GM23338 (cell line): ENCODE data around the gene ACO1. TPM values are rescaled to one million over a fixed set of nuclear protein-coding genes. Genes with fewer than 3 reads are reported as not detected.

Experiments used
- ATAC-seq: fragments of 200-7000 bp; cut with Tn5 transposase; 3 replicates; pipeline ENCODE4 v1.9.1; 2020
- DNase-seq: peaks from one replicate; pipeline ENCODE4 v3.0.0-alpha.2; 2015; ENCODE audit warnings: low spot score
- H2AFZ ChIP-seq: fragments of 200-600 bp; sonication (generic); 2 replicates; pipeline ENCODE4 v1.8.0; 2016; ENCODE audit warnings: antibody characterized with exemption, mild to moderate bottlenecking, moderate library complexity
- H3F3A ChIP-seq: fragments of 200-600 bp; sonication (generic); replicated peaks from 2 replicates; pipeline ENCODE4 v1.8.0; 2017; ENCODE audit warnings: antibody characterized with exemption, mixed run types, low read depth
- H3K27ac ChIP-seq: fragments of 200-600 bp; sonication (generic); 2 replicates; pipeline ENCODE4 v1.6.1; 2016; ENCODE audit warnings: low read depth
- H3K27me3 ChIP-seq: fragments of 200-600 bp; sonication (generic); 2 replicates; pipeline ENCODE4 v1.8.0; 2016; ENCODE audit warnings: mild to moderate bottlenecking, mixed run types, moderate library complexity; ENCODE audit not compliant: insufficient read depth
- H3K36me3 ChIP-seq: fragments of 200-600 bp; sonication (generic); 2 replicates; pipeline ENCODE4 v1.8.0; 2016; ENCODE audit warnings: mild to moderate bottlenecking; ENCODE audit not compliant: insufficient read depth
- H3K4me1 ChIP-seq: fragments of 200-600 bp; sonication (generic); 2 replicates; pipeline ENCODE4 v1.8.0; 2016; ENCODE audit warnings: mild to moderate bottlenecking, moderate library complexity; ENCODE audit not compliant: insufficient read depth
- H3K4me2 ChIP-seq: fragments of 200-600 bp; sonication (generic); 2 replicates; pipeline ENCODE4 v1.7.1; 2017; ENCODE audit warnings: mixed run types
- H3K4me3 ChIP-seq: fragments of 200-600 bp; sonication (generic); 2 replicates; pipeline ENCODE4 v1.6.1; 2016; ENCODE audit warnings: mixed run types
- H3K79me2 ChIP-seq: fragments of 200-600 bp; sonication (generic); replicated peaks from 2 replicates; pipeline ENCODE4 v1.8.0; 2017; ENCODE audit warnings: mild to moderate bottlenecking; ENCODE audit not compliant: insufficient read depth
- H3K9me2 ChIP-seq: fragments of 200-600 bp; sonication (generic); 2 replicates; pipeline ENCODE4 v1.8.0; 2017; ENCODE audit not compliant: insufficient read depth
- H4K20me1 ChIP-seq: fragments of 200-600 bp; sonication (generic); replicated peaks from 2 replicates; pipeline ENCODE4 v1.8.0; 2017; ENCODE audit warnings: mild to moderate bottlenecking; ENCODE audit not compliant: insufficient read depth
- H3K27ac Mint-ChIP-seq: 2 replicates; pipeline ENCODE4 v1.8.0; 2020; ENCODE audit warnings: inconsistent platforms, mild to moderate bottlenecking, moderate library complexity, mixed read lengths
- H3K27me3 Mint-ChIP-seq: 3 replicates; pipeline ENCODE4 v1.8.0; 2022; ENCODE audit warnings: low read depth, mild to moderate bottlenecking, moderate library complexity, mixed read lengths, inconsistent platforms; ENCODE audit not compliant: insufficient read depth, poor library complexity
- H3K36me3 Mint-ChIP-seq: 3 replicates; pipeline ENCODE4 v1.8.0; 2021; ENCODE audit warnings: low read depth, mild to moderate bottlenecking, inconsistent platforms, moderate library complexity, mixed read lengths
- H3K4me1 Mint-ChIP-seq: 3 replicates; pipeline ENCODE4 v1.8.0; 2020; ENCODE audit warnings: mild to moderate bottlenecking, inconsistent platforms, mixed read lengths
- H3K4me3 Mint-ChIP-seq: 3 replicates; pipeline ENCODE4 v1.8.0; 2021; ENCODE audit warnings: moderate library complexity, mild to moderate bottlenecking, inconsistent platforms, mixed read lengths
- H3K9me3 Mint-ChIP-seq: 3 replicates; pipeline ENCODE4 v1.8.0; 2020; ENCODE audit warnings: moderate library complexity, mild to moderate bottlenecking, inconsistent platforms, mixed read lengths
- JUNB ChIP-seq: IDR thresholded peaks from one replicate; pipeline ENCODE4 v1.6.1; 2016; ENCODE audit warnings: antibody characterized with exemption; ENCODE audit not compliant: unreplicated experiment
- NANOG ChIP-seq: IDR thresholded peaks from 2 replicates; pipeline ENCODE4 v1.6.1; 2016; ENCODE audit warnings: antibody characterized with exemption, borderline replicate concordance
- ZNF331 ChIP-seq: fragments of 250-450 bp; sonication (Bioruptor Pico); IDR thresholded peaks from 2 replicates; pipeline ENCODE4 v1.5.0; 2020; ENCODE audit warnings: low read depth, mild to moderate bottlenecking, moderate library complexity
- ZNF462 ChIP-seq: fragments of 250-450 bp; sonication (Bioruptor Pico); IDR thresholded peaks from 2 replicates; pipeline ENCODE4 v1.5.0; 2020; ENCODE audit warnings: mild to moderate bottlenecking, moderate library complexity
- polyA plus RNA-seq: library from polyadenylated mRNA; unstranded; fragments of >200 nt; fragmentation: Nextera tagmentation; extraction: Ambion mirVana; gene quantifications from 2 replicates; pipeline ENCODE4 v1.2.1, GENCODE V29; 2016
- total RNA-seq: library from RNA; depleted of rRNA; stranded (reverse); fragments of >200 nt; shearing (Covaris generic); gene quantifications from 2 replicates; pipeline ENCODE4 v1.2.3, GENCODE V29; 2014
- TF ChIP-seq, protein P1 (sequence below): IDR thresholded peaks from one replicate; pipeline ENCODE4 v1.6.1; 2018; ENCODE audit warnings: antibody characterized with exemption; ENCODE audit not compliant: unreplicated experiment

ACO1 gene
- total and polyA plus RNA-seq, 2 experiments from 2014 or later = 16.6 to 41.0 TPM

GRCh38 chr9:32347571-32347970 lies 36.9 kb upstream of the ACO1 start (continued):
- no peak for TF ChIP-seq ZNF462 (CRISPR knock-in tag)

GRCh38 chr9:32348106-32348695 lies 36.2 kb upstream of the ACO1 start:
- no peaks in the 10 kb centered on the region for H3K79me2 ChIP-seq
- H3K27ac ChIP-seq = no peak overlapping the region
- H3K9me2 ChIP-seq = peaks cover 5% of the 10 kb centered on the region; the same call in 1 of the 2 replicates
- H3F3A ChIP-seq = peaks cover 14% of the 10 kb centered on the region; the same call in 1 of the 2 replicates
- H3K4me1 ChIP-seq = peaks cover 44% of the 10 kb centered on the region
- H3K4me3 Mint-ChIP-seq = no peak overlapping the region
- DNase-seq (no peak), ATAC-seq (no peak)
- no peaks in the 10 kb centered on the region for H4K20me1 ChIP-seq
- peaks cover 60% of the 10 kb centered on the region for H3K4me1 Mint-ChIP-seq
- no peak overlapping the region for H3K4me2 ChIP-seq
- H3K9me3 Mint-ChIP-seq = no peaks in the 10 kb centered on the region
- H3K27ac Mint-ChIP-seq = peak overlapping the region; percentile 16
- H3K36me3 Mint-ChIP-seq = peaks cover 6% of the 10 kb centered on the region; the same call in 2 of the 3 replicates
- H2AFZ ChIP-seq = peak overlapping the region; percentile 16; the same call in 1 of the 2 replicates
- H3K4me3 ChIP-seq = no peak overlapping the region
- H3K27me3 Mint-ChIP-seq = peaks cover 4% of the 10 kb centered on the region
- H3K36me3 ChIP-seq = no peaks in the 10 kb centered on the region
- no peaks in the 10 kb centered on the region for H3K27me3 ChIP-seq
- TF ChIP-seq ZNF462 (CRISPR knock-in tag) (no peak), JUNB (no peak), ZNF331 (CRISPR knock-in tag) (no peak), NANOG (no peak)
- TF ChIP-seq, protein P1, sequence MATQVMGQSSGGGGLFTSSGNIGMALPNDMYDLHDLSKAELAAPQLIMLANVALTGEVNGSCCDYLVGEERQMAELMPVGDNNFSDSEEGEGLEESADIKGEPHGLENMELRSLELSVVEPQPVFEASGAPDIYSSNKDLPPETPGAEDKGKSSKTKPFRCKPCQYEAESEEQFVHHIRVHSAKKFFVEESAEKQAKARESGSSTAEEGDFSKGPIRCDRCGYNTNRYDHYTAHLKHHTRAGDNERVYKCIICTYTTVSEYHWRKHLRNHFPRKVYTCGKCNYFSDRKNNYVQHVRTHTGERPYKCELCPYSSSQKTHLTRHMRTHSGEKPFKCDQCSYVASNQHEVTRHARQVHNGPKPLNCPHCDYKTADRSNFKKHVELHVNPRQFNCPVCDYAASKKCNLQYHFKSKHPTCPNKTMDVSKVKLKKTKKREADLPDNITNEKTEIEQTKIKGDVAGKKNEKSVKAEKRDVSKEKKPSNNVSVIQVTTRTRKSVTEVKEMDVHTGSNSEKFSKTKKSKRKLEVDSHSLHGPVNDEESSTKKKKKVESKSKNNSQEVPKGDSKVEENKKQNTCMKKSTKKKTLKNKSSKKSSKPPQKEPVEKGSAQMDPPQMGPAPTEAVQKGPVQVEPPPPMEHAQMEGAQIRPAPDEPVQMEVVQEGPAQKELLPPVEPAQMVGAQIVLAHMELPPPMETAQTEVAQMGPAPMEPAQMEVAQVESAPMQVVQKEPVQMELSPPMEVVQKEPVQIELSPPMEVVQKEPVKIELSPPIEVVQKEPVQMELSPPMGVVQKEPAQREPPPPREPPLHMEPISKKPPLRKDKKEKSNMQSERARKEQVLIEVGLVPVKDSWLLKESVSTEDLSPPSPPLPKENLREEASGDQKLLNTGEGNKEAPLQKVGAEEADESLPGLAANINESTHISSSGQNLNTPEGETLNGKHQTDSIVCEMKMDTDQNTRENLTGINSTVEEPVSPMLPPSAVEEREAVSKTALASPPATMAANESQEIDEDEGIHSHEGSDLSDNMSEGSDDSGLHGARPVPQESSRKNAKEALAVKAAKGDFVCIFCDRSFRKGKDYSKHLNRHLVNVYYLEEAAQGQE = no peak
